ENCODE measurements around the gene ASF1B. TPM values are rescaled to one million over a fixed set of nuclear protein-coding genes. Genes with fewer than 3 reads are reported as not detected.

The ASF1B gene
- total RNA-seq, 2 experiments from 2014 or later, result 143 to 202 TPM

- ChIA-PET POLR2A (no interaction called here), CTCF (ENCODE audit: unreplicated experiment) (no interaction called here)
- Histone ChIP-seq H3K4me3 (ENCODE audit: low read depth, low read length, poor library complexity, severe bottlenecking) (no peak overlapping the region), H3K79me2 (ENCODE audit: insufficient read depth, low read depth, low read length) (no peaks in the 10 kb centered on the region), H3K36me3 (ENCODE audit: insufficient read depth, low read length) (no peaks in the 10 kb centered on the region), H3K9me3 (ENCODE audit: low read length) (no peaks in the 10 kb centered on the region), H3K4me1 (ENCODE audit: insufficient read depth, low read length, poor library complexity, severe bottlenecking) (no peaks in the 10 kb centered on the region), H4K20me1 (ENCODE audit: insufficient read depth, low read length) (no peaks in the 10 kb centered on the region), H3K4me2 (ENCODE audit: low read length) (no peak overlapping the region), H2AFZ (ENCODE audit: low read length) (no peak overlapping the region), H3K27ac (ENCODE audit: low read depth, low read length, poor library complexity, severe bottlenecking) (no peak overlapping the region), H3K9me2 (ENCODE audit: insufficient read depth, low read length) (no peaks in the 10 kb centered on the region)
- intact Hi-C loops (cut with micrococcal nuclease; ENCODE audit: unreplicated experiment), result no loop called here
- BruUV-seq (replicated peaks), result no TSS peak
- DNase-seq (ENCODE audit: low spot score), result no peak
- no peak for TF ChIP-seq EZH2phosphoT487 (IDR thresholded peaks at IDR 0.05; ENCODE audit: borderline replicate concordance, low read depth, low read length)
- TF ChIP-seq, protein P1, sequence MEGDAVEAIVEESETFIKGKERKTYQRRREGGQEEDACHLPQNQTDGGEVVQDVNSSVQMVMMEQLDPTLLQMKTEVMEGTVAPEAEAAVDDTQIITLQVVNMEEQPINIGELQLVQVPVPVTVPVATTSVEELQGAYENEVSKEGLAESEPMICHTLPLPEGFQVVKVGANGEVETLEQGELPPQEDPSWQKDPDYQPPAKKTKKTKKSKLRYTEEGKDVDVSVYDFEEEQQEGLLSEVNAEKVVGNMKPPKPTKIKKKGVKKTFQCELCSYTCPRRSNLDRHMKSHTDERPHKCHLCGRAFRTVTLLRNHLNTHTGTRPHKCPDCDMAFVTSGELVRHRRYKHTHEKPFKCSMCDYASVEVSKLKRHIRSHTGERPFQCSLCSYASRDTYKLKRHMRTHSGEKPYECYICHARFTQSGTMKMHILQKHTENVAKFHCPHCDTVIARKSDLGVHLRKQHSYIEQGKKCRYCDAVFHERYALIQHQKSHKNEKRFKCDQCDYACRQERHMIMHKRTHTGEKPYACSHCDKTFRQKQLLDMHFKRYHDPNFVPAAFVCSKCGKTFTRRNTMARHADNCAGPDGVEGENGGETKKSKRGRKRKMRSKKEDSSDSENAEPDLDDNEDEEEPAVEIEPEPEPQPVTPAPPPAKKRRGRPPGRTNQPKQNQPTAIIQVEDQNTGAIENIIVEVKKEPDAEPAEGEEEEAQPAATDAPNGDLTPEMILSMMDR (conservative IDR thresholded peaks at IDR 0.05; ENCODE audit: low read length), result no peak
Measured at GRCh38 chr19:14150770-14151661, 14.6 kb upstream of the ASF1B start.

DNA sequence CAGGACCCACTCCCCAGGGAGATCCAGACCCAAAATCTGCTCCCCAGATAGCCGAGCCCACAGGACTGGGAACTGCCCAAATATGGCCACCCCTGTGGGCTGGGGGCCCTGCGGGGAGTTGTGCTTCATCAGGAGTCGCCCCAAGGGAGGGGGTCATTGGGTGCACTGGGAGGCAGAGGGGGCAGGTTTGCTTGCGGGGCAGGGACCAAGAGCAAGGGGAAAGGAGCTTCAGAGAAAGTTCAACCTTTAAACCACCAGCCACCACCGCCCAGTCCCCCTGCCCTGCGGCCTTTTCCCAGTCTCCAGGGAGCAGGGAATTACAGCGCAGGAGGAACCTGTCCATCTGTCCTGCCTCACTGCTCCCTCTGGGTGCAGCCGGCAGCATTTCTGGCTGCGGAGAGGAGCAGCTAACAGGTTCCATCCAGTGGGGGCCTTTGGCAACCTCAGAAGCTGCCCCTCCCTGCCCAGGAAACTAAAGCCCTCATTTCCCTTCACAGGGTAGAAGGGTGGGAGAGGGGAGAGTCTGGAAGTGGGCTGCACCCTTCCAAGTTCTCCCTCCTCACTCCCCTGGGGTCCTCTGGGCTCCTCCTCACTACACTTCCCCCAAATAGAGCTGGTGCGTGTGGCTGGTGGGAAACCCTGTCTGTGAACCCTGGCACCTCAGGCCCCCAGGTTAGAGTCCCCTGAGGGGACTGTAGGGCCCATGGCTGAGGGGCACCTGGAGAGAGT lies 13.8 kb upstream of the ASF1B start:
- intact Hi-C loops (cut with micrococcal nuclease; ENCODE audit: unreplicated experiment), result no loop called here
- H3K9me3 ChIP-seq (ENCODE audit: low read length), result no peaks in the 10 kb centered on the region
- no peak overlapping the region for H3K4me3 ChIP-seq (ENCODE audit: low read depth, low read length, poor library complexity, severe bottlenecking)
- no peaks in the 10 kb centered on the region for H3K36me3 ChIP-seq (ENCODE audit: insufficient read depth, low read length)
- H3K9me2 ChIP-seq (ENCODE audit: insufficient read depth, low read length), result no peaks in the 10 kb centered on the region
- no peak overlapping the region for H3K27ac ChIP-seq (ENCODE audit: low read depth, low read length, poor library complexity, severe bottlenecking)
- H2AFZ ChIP-seq (ENCODE audit: low read length), result no peak overlapping the region
- DNase-seq (ENCODE audit: low spot score), result no peak
- CTCF ChIA-PET (ENCODE audit: unreplicated experiment), result no interaction called here
- no peaks in the 10 kb centered on the region for H4K20me1 ChIP-seq (ENCODE audit: insufficient read depth, low read length)
- BruUV-seq (replicated peaks), result no TSS peak
- H3K79me2 ChIP-seq (ENCODE audit: insufficient read depth, low read depth, low read length), result no peaks in the 10 kb centered on the region
- POLR2A ChIA-PET, result no interaction called here
- no peak overlapping the region for H3K4me2 ChIP-seq (ENCODE audit: low read length)
- no peaks in the 10 kb centered on the region for H3K4me1 ChIP-seq (ENCODE audit: insufficient read depth, low read length, poor library complexity, severe bottlenecking)
- no peak for TF ChIP-seq EZH2phosphoT487 (IDR thresholded peaks at IDR 0.05; ENCODE audit: borderline replicate concordance, low read depth, low read length)
- TF ChIP-seq, protein P1 (conservative IDR thresholded peaks at IDR 0.05; ENCODE audit: low read length), result no peak
